GM19193 (cell line): ENCODE results near the gene CAST.

Source experiments
- POLR2A ChIP-seq: IDR thresholded peaks from 4 replicates; pipeline ENCODE4 v1.6.1; 2011; ENCODE audit not compliant: insufficient read depth, insufficient read length; ENCODE audit errors: extremely low read depth

CAST gene

DNA sequence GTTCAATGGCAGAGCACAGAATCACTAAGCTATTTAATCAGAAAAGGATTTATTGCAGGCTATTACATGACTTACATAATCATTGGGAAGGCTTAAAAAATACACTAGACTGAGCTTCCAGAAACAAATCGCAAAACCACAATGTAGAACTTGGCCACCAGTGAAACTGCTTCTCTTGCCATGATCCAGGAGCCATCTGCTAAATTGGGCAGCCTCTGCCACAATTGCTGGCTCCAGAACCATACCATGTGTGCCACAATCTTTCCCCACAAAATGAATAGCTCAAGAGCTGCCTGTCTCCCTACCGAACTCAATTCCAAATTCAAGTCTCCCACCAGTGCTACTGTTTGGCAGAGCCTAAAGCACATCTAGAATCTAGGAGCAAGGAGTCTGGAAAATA is 155.3 kb downstream of the CAST start:
- no peak for TF ChIP-seq POLR2A

DNA sequence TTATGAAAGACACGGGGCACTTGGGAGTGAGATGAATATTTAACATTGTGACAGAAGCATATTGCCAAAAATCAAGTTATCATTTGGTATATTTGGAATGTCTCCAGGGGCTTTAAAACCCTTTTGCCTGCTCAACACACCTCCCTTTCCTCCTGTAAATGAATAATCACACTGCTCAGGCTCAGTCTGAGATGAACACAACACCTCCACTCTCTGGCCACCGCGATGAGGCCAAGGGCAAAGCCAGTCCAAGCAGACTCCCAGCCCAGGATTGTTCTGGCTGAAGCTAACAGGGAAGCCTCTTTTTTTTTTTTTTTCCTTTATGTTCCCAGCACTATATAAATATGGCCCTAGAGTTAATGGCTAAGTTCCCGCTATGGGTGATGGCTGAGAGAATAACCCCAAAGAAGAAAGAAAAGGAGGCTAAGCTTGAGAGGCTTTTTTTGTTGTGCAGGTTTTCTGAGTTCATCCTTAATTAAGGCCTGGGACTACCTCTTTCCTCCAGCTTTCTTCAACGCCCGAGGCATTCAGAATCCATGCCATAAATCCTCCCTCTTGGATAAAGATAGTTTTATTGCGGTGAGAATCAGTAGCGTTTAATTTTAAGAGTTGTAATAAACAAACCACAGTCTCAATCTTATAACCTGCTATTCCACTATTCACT is 156.1 kb downstream of the CAST start:
- TF ChIP-seq POLR2A, result no peak

DNA sequence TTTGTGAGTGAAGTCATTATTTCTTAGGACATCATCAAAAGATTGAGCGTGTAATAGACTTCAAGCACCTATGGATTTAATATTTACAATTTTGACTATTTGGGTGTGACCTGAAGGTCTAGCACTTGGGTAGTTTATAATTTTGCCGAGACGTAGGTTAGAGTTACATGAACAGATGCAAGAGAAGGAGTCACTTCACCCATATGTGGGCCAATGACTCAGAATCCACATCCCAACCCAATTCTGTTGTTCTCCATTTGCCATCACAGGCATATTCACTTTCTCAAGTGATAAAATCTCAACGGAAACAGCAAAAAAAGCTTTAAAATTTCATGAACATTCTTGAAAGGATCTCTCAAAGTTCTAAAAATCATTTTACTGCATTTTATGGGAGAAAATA is 157.6 kb downstream of the CAST start:
- no peak for TF ChIP-seq POLR2A

DNA sequence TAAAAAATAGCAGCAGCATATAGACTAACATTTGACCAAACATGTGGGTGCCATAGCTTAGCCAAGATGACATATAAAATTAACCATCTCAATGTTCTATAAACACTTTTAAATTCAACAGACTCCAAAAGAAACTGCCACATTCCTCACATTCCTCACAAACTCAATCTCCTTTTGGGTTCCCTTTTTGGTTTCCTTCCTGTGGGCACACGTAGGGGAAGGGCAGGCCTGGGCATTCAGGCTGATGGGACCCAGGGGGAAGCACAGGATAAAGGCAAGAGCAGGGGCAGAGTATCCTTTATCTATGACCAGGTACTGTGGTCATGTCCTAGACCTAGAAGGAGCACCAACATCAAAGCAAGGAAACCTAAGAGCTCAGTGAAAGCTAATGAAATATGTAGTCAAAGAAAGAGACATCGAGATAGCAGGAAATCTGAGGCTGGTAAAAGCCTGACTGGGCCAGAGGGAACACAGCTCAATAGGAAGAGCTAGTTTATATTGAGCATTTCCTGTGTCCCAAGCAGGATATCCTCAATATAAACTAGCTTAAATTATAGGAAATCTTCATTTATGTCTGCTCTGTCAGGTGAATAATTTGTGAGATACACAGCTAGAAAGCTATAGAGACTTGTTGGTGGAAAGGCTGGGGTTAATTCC is 159.2 kb downstream of the CAST start:
- no peak for TF ChIP-seq POLR2A

DNA sequence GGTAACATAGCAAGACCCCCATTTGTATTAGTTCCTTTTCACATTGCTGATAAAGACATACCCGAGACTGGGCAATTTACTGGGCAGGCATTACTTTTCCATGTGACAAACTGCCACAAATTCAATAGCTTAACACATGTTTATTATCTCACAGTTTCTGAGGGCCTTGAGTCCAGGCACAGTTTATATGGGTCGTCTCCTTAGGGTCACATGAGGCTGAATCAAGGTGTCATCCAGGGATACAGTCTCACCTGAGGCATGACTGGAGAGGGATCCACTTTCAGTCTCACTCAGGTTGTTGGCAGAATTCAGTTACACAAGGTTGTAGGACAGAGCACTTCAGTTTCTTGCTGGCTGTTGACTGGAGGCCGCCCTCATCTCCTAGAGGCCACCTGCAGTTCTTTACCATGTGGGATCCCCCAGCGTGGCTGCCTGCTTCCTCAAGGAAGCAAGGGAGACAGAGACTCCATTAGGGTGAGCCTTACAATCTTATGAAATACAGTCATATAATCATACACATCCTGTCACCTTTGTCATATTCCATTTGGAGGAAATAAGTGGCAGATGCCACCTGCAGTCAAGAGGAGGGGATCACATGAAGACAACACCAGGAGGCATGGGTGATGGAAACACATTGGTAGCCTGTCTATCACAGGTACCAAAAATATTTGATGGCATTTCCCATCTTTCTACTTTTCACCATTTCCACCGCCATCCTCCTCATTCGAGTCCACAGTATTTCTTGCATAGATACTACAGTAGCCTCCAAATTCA is 160.7 kb downstream of the CAST start:
- TF ChIP-seq POLR2A, result no peak

DNA sequence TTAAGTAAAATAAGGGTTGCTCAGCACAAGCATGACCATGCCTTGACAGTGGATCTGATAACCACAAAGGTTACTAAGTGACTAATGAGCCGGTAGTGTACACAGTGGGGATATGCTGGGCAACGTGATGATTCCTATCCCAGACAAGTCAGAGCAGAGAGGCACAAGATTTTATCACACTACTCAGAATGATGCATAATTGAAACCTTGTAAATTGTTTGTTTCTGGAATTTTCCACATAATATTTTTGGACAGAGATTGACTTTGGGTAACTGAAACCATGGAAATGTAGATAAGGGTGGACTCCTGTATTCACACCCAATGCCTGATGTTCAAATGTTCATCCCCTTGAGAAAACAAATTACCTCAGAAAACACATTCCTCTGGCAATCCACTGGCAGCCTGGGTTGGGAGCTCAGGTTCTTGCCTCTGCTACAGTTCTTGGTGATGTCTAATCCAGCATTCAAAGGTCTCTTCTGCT is 161.8 kb downstream of the CAST start:
- no peak for TF ChIP-seq POLR2A
